ENCODE measurements around the gene MAD1L1. TPM values are rescaled to one million over a fixed set of nuclear protein-coding genes. Genes with fewer than 3 reads are reported as not detected.

MAD1L1 gene
- total and polyA plus RNA-seq, 2 donors: 23.1 to 27.4 TPM

DNA sequence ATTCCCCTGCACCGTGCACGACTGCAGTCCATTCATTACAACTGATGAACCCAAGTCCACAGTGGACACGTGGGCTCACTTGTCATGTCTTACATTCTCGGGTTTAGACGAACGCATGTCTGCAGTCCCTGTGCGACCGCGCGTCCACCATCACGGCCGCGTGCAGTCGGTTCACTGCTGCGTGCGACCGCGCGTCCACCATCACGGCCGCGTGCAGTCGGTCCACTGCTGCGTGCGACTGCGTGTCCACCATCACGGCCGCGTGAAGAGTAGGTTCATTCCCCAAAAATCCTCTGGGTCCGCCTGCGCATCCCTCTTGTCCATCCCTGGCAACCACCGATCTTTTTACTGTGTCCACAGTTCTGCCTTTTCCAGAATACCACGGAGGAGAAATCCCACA lies 100.5 kb downstream of the MAD1L1 start:
- Histone ChIP-seq H3K27ac (ENCODE audit: low read depth) (no peak overlapping the region), H3K4me3 (ENCODE audit: low read depth, low read length) (no peak overlapping the region), H3K4me1 (ENCODE audit: insufficient read depth) (no peaks in the 10 kb centered on the region), H3K36me3 (ENCODE audit: insufficient read depth) (no peaks in the 10 kb centered on the region)
- WGBS: 96% methylated on average over 33 of the region's 33 CpGs
- DNase-seq (ENCODE audit: extremely low spot score): no peak

DNA sequence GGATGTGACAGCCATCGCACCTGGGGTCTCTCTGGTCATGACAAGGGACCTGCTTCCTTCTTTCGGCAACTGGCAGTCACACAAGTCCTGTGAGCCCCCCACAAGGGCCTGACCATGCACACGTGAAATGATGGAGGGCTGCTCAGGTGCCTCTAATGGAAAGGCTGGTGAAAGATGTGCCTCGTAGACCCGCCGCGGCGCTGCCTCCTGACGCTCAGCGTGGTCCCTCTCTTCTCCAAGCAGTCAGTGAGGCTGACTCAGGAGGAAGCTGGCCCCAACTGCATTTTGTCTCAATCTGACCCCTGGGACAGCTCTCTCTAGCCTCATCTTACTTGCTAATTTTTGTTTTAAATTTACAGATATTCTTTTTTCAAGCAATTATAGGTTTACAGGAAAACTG lies 100.9 kb downstream of the MAD1L1 start:
- no peaks in the 10 kb centered on the region for H3K4me1 ChIP-seq (ENCODE audit: insufficient read depth)
- DNase-seq (ENCODE audit: extremely low spot score): no peak
- no peak overlapping the region for H3K27ac ChIP-seq (ENCODE audit: low read depth)
- WGBS: 91% methylated on average over 10 of the region's 10 CpGs
- no peaks in the 10 kb centered on the region for H3K36me3 ChIP-seq (ENCODE audit: insufficient read depth)
- no peak overlapping the region for H3K4me3 ChIP-seq (ENCODE audit: low read depth, low read length)

DNA sequence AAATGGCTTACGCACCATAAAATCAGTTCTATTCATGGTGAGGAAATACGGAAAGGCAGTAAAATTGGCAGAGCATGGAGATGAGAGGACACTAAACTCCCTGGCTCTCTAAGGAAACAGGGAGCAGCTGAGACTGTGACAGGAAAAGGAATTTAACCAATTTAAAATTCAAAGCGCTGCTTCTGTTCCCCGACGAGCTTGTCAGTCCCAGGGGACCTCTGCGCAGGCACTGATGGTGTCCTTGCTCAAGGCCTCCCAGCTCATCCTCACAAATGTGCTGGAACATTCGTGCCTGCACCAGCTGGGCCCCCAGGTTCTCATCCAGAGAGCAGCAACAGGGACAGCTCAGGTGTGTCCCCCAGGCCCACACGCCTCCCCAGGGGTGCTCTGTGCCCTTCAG lies 101.4 kb downstream of the MAD1L1 start:
- no peak overlapping the region for H3K27ac ChIP-seq (ENCODE audit: low read depth)
- no peaks in the 10 kb centered on the region for H3K36me3 ChIP-seq (ENCODE audit: insufficient read depth)
- 92% methylated on average over 8 of the region's 8 CpGs for WGBS
- H3K4me3 ChIP-seq (ENCODE audit: low read depth, low read length): no peak overlapping the region
- DNase-seq (ENCODE audit: extremely low spot score): no peak
- H3K4me1 ChIP-seq (ENCODE audit: insufficient read depth): no peaks in the 10 kb centered on the region

DNA sequence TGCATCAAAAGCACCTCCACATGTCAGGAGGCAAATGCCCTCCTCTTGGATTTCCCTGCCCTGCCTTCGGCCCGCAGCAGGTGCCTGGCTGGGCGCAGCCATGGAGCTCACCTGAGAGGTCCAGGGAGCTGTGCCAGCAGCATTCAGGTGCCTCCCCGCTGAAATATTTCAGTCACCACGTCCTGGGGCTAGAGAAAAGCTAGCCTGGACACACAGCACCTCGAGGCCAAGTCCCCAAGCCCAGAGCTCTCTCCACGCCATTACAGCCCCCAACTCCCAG lies 102.7 kb downstream of the MAD1L1 start:
- 95% methylated on average over 7 of the region's 7 CpGs for WGBS
- Histone ChIP-seq H3K27ac (ENCODE audit: low read depth) (no peak overlapping the region), H3K4me3 (ENCODE audit: low read depth, low read length) (no peak overlapping the region), H3K4me1 (ENCODE audit: insufficient read depth) (no peaks in the 10 kb centered on the region), H3K36me3 (ENCODE audit: insufficient read depth) (no peaks in the 10 kb centered on the region)
- no peak for DNase-seq (ENCODE audit: extremely low spot score)

DNA sequence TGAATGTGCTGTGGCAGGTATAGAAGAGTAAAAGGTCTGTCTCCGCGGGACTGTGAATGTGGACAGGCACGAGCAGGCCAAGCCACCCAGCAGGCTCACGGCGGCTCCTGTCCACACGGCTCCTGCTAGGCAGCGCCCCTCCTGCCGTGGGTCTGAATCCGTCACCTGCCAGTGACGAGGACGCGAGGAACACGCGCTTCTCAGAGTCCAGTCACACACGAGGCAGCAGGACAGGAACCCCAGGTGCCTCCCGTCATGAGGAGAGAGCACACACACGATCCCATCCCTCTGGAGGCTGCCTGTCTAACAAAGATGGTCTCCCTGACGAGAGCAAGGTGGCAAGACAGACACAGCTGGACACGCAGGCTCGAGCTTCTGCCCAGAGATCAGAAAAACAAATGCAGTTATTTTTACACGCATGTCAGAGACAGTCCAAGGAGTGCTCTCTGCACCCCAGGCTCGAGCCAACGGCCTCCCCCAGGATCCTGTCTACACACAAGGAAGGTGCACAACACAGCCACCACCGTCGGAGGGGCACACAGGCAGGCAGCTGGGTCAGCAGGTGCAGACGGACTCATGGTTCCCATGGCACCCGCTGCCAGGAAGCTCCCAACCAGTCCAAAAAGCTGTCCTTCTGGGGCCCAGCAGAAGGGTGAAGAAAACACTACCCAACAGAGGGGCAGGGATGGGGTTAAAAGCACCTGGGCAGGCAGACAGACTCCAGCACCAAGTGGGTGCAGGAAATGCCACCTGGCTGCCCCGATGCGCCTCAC lies 103.2 kb downstream of the MAD1L1 start:
- Histone ChIP-seq H3K36me3 (ENCODE audit: insufficient read depth) (no peaks in the 10 kb centered on the region), H3K4me3 (ENCODE audit: low read depth, low read length) (no peak overlapping the region), H3K4me1 (ENCODE audit: insufficient read depth) (no peaks in the 10 kb centered on the region), H3K27ac (ENCODE audit: low read depth) (no peak overlapping the region)
- WGBS: 80% methylated on average over 29 of the region's 29 CpGs
- DNase-seq (ENCODE audit: extremely low spot score): no peak

DNA sequence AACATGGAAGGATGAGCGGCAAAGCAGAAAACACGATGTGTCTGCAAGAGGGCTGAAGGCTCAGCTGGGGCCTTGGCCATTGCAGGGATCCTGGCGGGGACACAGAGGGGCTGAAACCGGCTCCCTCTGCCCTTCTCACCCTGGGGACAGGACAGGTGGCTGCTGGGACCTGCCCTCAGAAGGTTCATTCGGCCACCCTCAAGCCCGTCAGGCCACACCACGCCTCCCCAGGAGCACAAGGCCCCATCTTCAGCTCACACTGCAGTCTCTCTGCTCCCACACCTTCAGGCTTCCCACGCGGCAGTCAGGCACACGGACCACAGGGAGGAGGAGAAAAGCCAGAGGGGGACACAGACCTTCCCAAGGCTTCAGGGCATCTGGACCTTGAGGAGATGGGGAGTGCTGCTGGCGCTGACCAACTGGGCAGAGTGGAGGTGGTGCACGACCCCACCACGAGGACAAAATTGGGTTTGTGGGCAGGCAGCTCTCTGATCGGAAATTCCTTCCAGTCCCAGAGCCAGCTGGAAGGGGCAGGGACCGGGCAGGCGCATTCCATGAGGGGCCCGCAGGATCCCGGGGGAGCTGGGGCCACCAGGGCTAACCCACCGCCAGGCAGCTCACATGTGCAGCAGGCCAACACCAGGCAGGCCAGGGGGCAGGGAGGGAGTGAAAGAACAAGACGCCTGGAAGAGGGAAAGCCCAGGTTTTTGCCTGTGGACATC lies 104.0 kb downstream of the MAD1L1 start:
- WGBS: 81% methylated on average over 20 of the region's 20 CpGs
- Histone ChIP-seq H3K4me1 (ENCODE audit: insufficient read depth) (no peaks in the 10 kb centered on the region), H3K36me3 (ENCODE audit: insufficient read depth) (no peaks in the 10 kb centered on the region), H3K4me3 (ENCODE audit: low read depth, low read length) (no peak overlapping the region), H3K27ac (ENCODE audit: low read depth) (no peak overlapping the region)
- DNase-seq (ENCODE audit: extremely low spot score): no peak

DNA sequence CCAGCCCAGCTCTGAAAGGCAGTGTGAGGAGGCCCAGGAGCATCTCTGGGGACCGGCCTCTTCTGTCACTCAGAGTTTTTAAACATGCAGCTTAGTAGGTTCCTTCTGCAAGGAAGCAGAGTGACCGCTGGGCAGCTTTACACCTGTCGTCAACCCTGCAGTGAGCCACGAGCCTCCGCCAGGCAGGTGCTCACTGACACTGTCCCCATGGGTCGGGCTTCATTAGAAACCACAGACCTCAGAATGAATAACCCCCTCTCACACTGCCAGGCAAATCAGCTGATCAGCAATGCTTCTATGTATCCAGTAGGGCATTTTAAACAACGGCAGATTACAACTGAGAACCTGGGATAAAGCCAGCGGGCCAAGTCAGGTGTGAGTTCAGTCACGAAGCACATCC lies 106.1 kb downstream of the MAD1L1 start:
- Histone ChIP-seq H3K4me3 (ENCODE audit: low read depth, low read length) (no peak overlapping the region), H3K36me3 (ENCODE audit: insufficient read depth) (no peaks in the 10 kb centered on the region), H3K27ac (ENCODE audit: low read depth) (no peak overlapping the region), H3K4me1 (ENCODE audit: insufficient read depth) (no peaks in the 10 kb centered on the region)
- DNase-seq (ENCODE audit: extremely low spot score): no peak
- 92% methylated on average over 9 of the region's 9 CpGs for WGBS

DNA sequence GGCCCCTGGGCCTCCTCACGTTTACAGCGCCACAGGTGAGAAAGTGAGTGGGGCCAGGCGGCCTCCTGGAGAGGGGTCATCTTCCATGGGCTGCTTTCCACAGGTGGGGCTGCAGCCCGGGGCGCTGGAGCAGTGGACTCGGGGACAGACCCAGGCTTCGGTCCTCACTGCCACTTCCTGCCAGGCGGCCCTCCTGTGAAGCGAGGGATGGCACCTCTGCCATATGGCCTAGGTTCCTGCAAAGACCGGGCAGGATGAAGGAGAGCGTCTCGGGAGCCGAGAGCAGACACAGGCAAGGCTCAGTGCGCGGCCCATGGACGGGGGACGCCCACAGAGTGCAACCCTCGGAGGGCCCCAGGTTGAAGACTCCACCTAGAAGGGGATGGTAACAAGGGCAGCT lies 106.8 kb downstream of the MAD1L1 start:
- WGBS: 92% methylated on average over 18 of the region's 18 CpGs
- no peak overlapping the region for H3K27ac ChIP-seq (ENCODE audit: low read depth)
- H3K4me3 ChIP-seq (ENCODE audit: low read depth, low read length): no peak overlapping the region
- H3K36me3 ChIP-seq (ENCODE audit: insufficient read depth): no peaks in the 10 kb centered on the region
- H3K4me1 ChIP-seq (ENCODE audit: insufficient read depth): no peaks in the 10 kb centered on the region
- DNase-seq (ENCODE audit: extremely low spot score): no peak

DNA sequence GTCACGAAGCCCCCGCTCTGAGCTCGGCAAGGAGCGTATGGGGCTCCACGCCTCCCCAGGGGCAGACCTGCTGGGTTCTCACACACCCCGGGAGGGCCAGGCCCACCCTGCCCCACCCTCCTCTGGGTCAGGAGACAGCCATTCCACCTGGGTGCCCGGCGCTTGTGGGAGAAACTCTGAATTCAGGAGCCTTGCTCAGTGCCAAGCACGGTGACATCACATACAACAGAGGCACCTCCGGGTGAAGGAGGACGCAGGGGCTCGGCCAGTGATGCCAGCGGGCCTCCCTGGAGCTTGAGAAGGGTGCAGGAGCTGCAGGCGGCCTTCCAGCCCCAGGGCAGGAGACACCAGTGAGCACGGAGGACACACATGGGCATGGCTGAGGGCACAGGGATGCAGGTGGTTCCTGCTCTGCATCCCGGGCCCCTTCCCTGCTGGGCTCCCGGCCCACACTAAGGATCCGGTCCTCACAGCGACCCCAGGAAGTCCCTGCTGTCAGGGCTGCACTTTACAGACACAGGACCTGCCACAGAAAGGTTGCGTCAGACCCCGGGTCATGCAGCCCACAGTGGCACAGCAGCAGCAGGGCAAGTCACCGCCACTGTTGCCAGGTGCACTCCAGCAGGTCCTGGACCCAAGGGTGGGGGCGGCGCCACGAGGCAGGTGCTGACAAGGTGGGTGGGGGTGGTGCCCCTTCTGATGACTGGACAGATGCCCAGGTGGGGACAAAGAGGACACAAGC lies 108.0 kb downstream of the MAD1L1 start:
- 92% methylated on average over 25 of the region's 25 CpGs for WGBS
- no peak for DNase-seq (ENCODE audit: extremely low spot score)
- Histone ChIP-seq H3K36me3 (ENCODE audit: insufficient read depth) (no peaks in the 10 kb centered on the region), H3K4me1 (ENCODE audit: insufficient read depth) (no peaks in the 10 kb centered on the region), H3K4me3 (ENCODE audit: low read depth, low read length) (no peak overlapping the region), H3K27ac (ENCODE audit: low read depth) (no peak overlapping the region)

DNA sequence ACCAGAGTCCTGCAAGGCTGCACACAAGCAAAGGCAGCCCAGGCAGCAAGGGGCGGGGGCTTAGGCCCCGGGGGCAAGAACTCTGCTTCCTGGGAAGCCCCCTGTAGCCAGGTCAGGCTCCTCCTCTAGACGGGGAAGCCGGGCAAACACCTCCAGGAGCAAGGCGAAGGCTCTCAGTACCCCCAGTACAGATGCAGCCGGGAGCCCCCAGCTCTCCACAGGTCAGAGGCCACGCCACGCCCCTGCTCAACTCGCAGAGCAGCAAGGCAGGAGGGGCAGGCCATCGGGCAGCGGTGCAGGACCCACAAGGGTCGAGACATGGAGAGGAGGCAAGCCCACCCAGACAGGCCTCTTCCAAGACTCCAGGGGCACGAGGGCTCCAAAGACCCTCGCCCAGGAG lies 108.8 kb downstream of the MAD1L1 start:
- no peak overlapping the region for H3K4me3 ChIP-seq (ENCODE audit: low read depth, low read length)
- 87% methylated on average over 14 of the region's 14 CpGs for WGBS
- no peak for DNase-seq (ENCODE audit: extremely low spot score)
- H3K36me3 ChIP-seq (ENCODE audit: insufficient read depth): no peaks in the 10 kb centered on the region
- H3K27ac ChIP-seq (ENCODE audit: low read depth): no peak overlapping the region
- no peaks in the 10 kb centered on the region for H3K4me1 ChIP-seq (ENCODE audit: insufficient read depth)

DNA sequence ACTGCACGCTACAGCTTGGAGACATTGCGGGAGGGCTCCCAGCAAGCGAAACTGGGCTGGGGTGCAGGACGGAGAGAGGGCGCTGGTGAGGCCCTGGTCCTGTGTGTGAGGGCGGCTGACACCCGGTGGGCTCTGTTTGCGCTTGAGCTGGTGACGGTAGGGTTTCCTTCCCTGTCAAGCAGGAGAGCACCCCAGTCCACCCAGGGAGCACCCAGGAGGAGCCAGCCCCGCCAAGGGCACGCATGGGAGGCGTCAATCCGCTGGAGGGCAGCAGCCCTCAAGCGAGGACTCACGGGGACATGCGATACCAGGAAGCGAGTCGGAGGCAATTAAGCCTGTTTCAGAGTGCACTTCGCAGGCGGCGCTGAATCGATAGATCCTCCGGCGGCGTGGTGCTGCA lies 109.4 kb downstream of the MAD1L1 start:
- no peaks in the 10 kb centered on the region for H3K4me1 ChIP-seq (ENCODE audit: insufficient read depth)
- 92% methylated on average over 25 of the region's 25 CpGs for WGBS
- no peak overlapping the region for H3K4me3 ChIP-seq (ENCODE audit: low read depth, low read length)
- H3K36me3 ChIP-seq (ENCODE audit: insufficient read depth): no peaks in the 10 kb centered on the region
- no peak for DNase-seq (ENCODE audit: extremely low spot score)
- H3K27ac ChIP-seq (ENCODE audit: low read depth): no peak overlapping the region

DNA sequence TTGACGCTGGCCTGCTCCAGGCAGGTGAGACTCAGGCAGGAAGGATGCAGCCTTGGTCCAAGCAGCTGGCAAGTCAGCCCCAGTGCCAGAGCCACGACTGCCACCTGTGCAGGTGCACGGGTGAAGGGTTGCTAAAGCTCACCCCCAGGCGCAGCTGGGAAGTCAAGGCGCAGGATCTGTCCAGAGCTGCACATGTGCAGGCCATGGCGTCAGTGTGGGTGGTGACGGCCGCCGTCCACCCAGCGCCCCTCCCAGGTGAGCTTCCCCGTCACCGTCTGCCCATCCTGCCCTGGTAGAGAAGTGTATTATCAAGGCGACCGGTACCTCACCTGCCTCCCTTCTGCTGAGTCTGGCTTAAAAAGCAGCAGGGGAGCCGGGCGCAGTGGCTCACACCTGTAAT lies 110.1 kb downstream of the MAD1L1 start:
- no peaks in the 10 kb centered on the region for H3K36me3 ChIP-seq (ENCODE audit: insufficient read depth)
- H3K4me1 ChIP-seq (ENCODE audit: insufficient read depth): no peaks in the 10 kb centered on the region
- WGBS: 94% methylated on average over 16 of the region's 16 CpGs
- no peak for DNase-seq (ENCODE audit: extremely low spot score)
- no peak overlapping the region for H3K4me3 ChIP-seq (ENCODE audit: low read depth, low read length)
- no peak overlapping the region for H3K27ac ChIP-seq (ENCODE audit: low read depth)

DNA sequence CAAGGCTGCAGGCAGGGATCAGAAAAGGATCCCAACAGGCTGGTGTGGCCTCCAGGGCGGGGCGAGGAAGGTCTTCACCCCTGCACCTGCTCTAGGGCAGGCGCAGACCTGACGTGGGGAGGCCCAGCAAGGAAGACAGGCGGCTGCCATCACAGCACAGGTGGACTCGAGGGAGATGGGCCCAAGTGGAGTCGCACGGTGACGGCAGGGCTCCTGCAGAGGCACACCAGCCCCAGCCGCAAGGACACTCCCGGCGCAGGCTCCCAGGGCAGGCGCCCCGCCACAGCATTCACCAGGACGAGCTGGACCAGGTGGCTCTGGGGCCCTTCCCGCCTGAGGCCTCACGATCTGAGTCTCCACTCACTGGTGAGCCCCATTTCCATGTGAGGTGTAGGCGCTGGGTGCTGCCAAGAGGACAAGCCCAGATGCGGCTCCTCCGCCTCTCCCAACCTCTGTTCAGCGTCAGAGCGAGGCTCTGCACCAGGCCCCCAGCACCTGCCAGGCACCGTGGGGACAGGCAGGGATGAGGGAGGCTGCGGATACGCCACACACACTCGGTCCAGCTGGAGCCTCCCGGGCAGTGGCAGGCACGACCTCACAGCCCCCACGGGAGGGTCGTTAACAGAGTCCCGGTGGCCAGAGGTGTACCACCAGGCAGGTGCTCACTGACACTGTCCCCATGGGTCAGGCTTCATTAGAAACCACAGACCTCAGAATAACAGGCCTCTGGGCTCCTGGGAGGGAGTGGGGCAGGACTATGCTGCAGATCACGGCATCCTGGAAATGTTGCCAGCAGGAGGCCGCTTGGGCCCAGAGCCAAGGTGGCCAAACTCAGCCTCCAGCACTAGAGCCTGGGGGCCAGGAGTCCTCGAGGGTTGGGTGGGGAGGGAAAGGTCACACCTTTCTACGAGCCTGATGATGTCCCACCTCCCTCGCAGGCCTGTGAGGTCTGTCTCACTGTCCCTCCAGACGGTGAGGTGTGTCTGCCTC lies 111.6 kb downstream of the MAD1L1 start:
- no peaks in the 10 kb centered on the region for H3K36me3 ChIP-seq (ENCODE audit: insufficient read depth)
- 86% methylated on average over 37 of the region's 37 CpGs for WGBS
- H3K4me1 ChIP-seq (ENCODE audit: insufficient read depth): no peaks in the 10 kb centered on the region
- no peak overlapping the region for H3K27ac ChIP-seq (ENCODE audit: low read depth)
- H3K4me3 ChIP-seq (ENCODE audit: low read depth, low read length): no peak overlapping the region
- no peak for DNase-seq (ENCODE audit: extremely low spot score)

Data from urinary bladder (tissue), 4 donors.